Activated naive CD4-positive, alpha-beta T cell treated with anti-CD3 and anti-CD28 coated beads for 36 hours (primary cell): ENCODE measurements around the gene KLF1. TPM values are rescaled to one million over a fixed set of nuclear protein-coding genes. Genes with fewer than 3 reads are reported as not detected.
"Not testable (repeated sequence)": the region's sequence is repeated elsewhere in the genome, so short reads cannot be mapped to it uniquely, and the experiment has no call there.

Experiments
- CTCF ChIA-PET: fragments of 350-600 bp; sonication (Branson Sonifier 250); formaldehyde crosslinking; loops from one replicate; lab custom pipeline; 2021; ENCODE audit warnings: antibody characterized with exemption; lab: Charles Lee
- DNase-seq: peaks from one replicate; pipeline ENCODE4 v3.0.0-alpha.2; 2020
- H3K27ac Mint-ChIP-seq: one replicate; pipeline ENCODE4 v1.8.0; 2021; ENCODE audit warnings: mild to moderate bottlenecking, mixed read lengths
- H3K27me3 Mint-ChIP-seq: one replicate; pipeline ENCODE4 v1.8.0; 2021; ENCODE audit warnings: low read depth, mixed read lengths
- H3K36me3 Mint-ChIP-seq: one replicate; pipeline ENCODE4 v1.8.0; 2021; ENCODE audit warnings: low read depth, mixed read lengths
- H3K4me1 Mint-ChIP-seq: one replicate; pipeline ENCODE4 v1.8.0; 2021; ENCODE audit warnings: low read depth, mixed read lengths
- H3K4me3 Mint-ChIP-seq: one replicate; pipeline ENCODE4 v1.8.0; 2021; ENCODE audit warnings: mild to moderate bottlenecking, moderate library complexity, mixed read lengths
- H3K9me3 Mint-ChIP-seq: one replicate; pipeline ENCODE4 v1.8.0; 2021; ENCODE audit warnings: mixed read lengths
- intact Hi-C: fragments of 100-400 bp; cut with micrococcal nuclease; formaldehyde crosslinking; loops from one replicate; pipeline ENCODE4 v1.15.1; 2023
- total RNA-seq, 2 experiments: library from RNA; stranded (reverse); gene quantifications; one replicate each; pipeline ENCODE4 v1.2.3, GENCODE V29; 2021

KLF1 gene
- total RNA-seq, 2 experiments from 2014 or later, result 0.17 to 0.21 TPM

- DNase-seq, H3K27me3 Mint-ChIP-seq, H3K27ac Mint-ChIP-seq, H3K4me3 Mint-ChIP-seq, H3K36me3 Mint-ChIP-seq, intact Hi-C loops, H3K9me3 Mint-ChIP-seq: not testable (repeated sequence)
- H3K4me1 Mint-ChIP-seq, result peaks cover 37% of the 10 kb centered on the region
- CTCF ChIA-PET, result interaction anchor here (0.8 kb wide), 1 partner anchor 34 kb away, joined by 5 read pairs; no protein-coding TSS in a partner anchor
Measured at GRCh38 chr19:12915860-12916259, 28.9 kb upstream of the KLF1 start.

- peak overlapping the region; percentile 88 for H3K27ac Mint-ChIP-seq
- H3K4me1 Mint-ChIP-seq, result peaks cover 31% of the 10 kb centered on the region
- H3K27me3 Mint-ChIP-seq, result no peaks in the 10 kb centered on the region
- intact Hi-C loops, result no loop called here
- peaks cover 1% of the 10 kb centered on the region for H3K9me3 Mint-ChIP-seq
- peak overlapping the region; percentile 45 for H3K4me3 Mint-ChIP-seq
- CTCF ChIA-PET, result interaction anchor here (1.0 to 2.0 kb wide), 4 partner anchors 10 to 148 kb away, joined by 3 to 8 read pairs (median 6); no protein-coding TSS in a partner anchor
- H3K36me3 Mint-ChIP-seq, result peaks cover 2% of the 10 kb centered on the region
- DNase-seq, result peak; percentile 79
Measured at GRCh38 chr19:12913851-12914690, 27.1 kb upstream of the KLF1 start.

- no peaks in the 10 kb centered on the region for H3K9me3 Mint-ChIP-seq
- H3K36me3 Mint-ChIP-seq, result peaks cover 2% of the 10 kb centered on the region
- CTCF ChIA-PET, result interaction anchor here (0.8 to 2.0 kb wide), 6 partner anchors 14 to 147 kb away, joined by 3 to 8 read pairs (median 5); no protein-coding TSS in a partner anchor
- H3K4me3 Mint-ChIP-seq, result no peak overlapping the region
- H3K27me3 Mint-ChIP-seq, result no peaks in the 10 kb centered on the region
- intact Hi-C loops, result no loop called here
- peaks cover 22% of the 10 kb centered on the region for H3K4me1 Mint-ChIP-seq
- no peak overlapping the region for H3K27ac Mint-ChIP-seq
- no peak for DNase-seq
Measured at GRCh38 chr19:12913011-12913561, 26.1 kb upstream of the KLF1 start.

- H3K9me3 Mint-ChIP-seq, result no peaks in the 10 kb centered on the region
- H3K36me3 Mint-ChIP-seq, result peaks cover 2% of the 10 kb centered on the region
- H3K4me1 Mint-ChIP-seq, result peaks cover 22% of the 10 kb centered on the region
- H3K27me3 Mint-ChIP-seq, result no peaks in the 10 kb centered on the region
- no peak overlapping the region for H3K27ac Mint-ChIP-seq
- no peak overlapping the region for H3K4me3 Mint-ChIP-seq
- CTCF ChIA-PET, result interaction anchor here (0.8 to 2.0 kb wide), 4 partner anchors 14 to 147 kb away, joined by 3 to 7 read pairs (median 4); no protein-coding TSS in a partner anchor
- intact Hi-C loops, result no loop called here
- DNase-seq, result no peak
Measured at GRCh38 chr19:12912571-12912970, 25.6 kb upstream of the KLF1 start.

- no peak overlapping the region for H3K27ac Mint-ChIP-seq
- no peaks in the 10 kb centered on the region for H3K4me1 Mint-ChIP-seq
Measured at GRCh38 chr19:12907166-12907565, 20.2 kb upstream of the KLF1 start.

GRCh38 chr19:12899891-12900518 lies 13.0 kb upstream of the KLF1 start:
- H3K4me3 Mint-ChIP-seq, result no peak overlapping the region
- no peaks in the 10 kb centered on the region for H3K27me3 Mint-ChIP-seq
- no peak overlapping the region for H3K27ac Mint-ChIP-seq
- H3K36me3 Mint-ChIP-seq, result peaks cover 5% of the 10 kb centered on the region
- intact Hi-C loops, result no loop called here
- CTCF ChIA-PET, result interaction anchor here (0.8 to 1.1 kb wide), 2 partner anchors 17 to 162 kb away, joined by 3 read pairs; no protein-coding TSS in a partner anchor
- no peaks in the 10 kb centered on the region for H3K9me3 Mint-ChIP-seq
- H3K4me1 Mint-ChIP-seq, result no peaks in the 10 kb centered on the region
- DNase-seq, result no peak

More at GRCh38 chr19:12907166-12907565, 20.2 kb upstream of the KLF1 start:
- intact Hi-C loops, result no loop called here
- peaks cover 2% of the 10 kb centered on the region for H3K36me3 Mint-ChIP-seq
- H3K9me3 Mint-ChIP-seq, result no peaks in the 10 kb centered on the region
- H3K27me3 Mint-ChIP-seq, result no peaks in the 10 kb centered on the region
- H3K4me3 Mint-ChIP-seq, result no peak overlapping the region
- CTCF ChIA-PET, result interaction anchor here (0.6 to 2.1 kb wide), 4 partner anchors 22 to 149 kb away, joined by 3 to 7 read pairs (median 4); no protein-coding TSS in a partner anchor
- no peak for DNase-seq

GRCh38 chr19:12896460-12896859 lies 9.5 kb upstream of the KLF1 start:
- CTCF ChIA-PET, result interaction anchor here (0.6 to 1.5 kb wide), 2 partner anchors 69 to 81 kb away, joined by 3 to 4 read pairs; no protein-coding TSS in a partner anchor
- H3K27ac Mint-ChIP-seq, result no peak overlapping the region
- H3K9me3 Mint-ChIP-seq, result no peaks in the 10 kb centered on the region
- peaks cover 11% of the 10 kb centered on the region for H3K36me3 Mint-ChIP-seq
- peaks cover 13% of the 10 kb centered on the region for H3K4me1 Mint-ChIP-seq
- no peak for DNase-seq
- intact Hi-C loops, result no loop called here
- H3K27me3 Mint-ChIP-seq, result no peaks in the 10 kb centered on the region
- no peak overlapping the region for H3K4me3 Mint-ChIP-seq

- Mint-ChIP-seq H3K27ac (no peak overlapping the region), H3K4me1 (peaks cover 22% of the 10 kb centered on the region), H3K9me3 (no peaks in the 10 kb centered on the region), H3K27me3 (no peaks in the 10 kb centered on the region), H3K36me3 (peaks cover 11% of the 10 kb centered on the region), H3K4me3 (peak overlapping the region; percentile 43)
- CTCF ChIA-PET, result interaction anchor here (0.6 kb wide), 1 partner anchor 289 kb away, joined by 4 read pairs; no protein-coding TSS in a partner anchor
- DNase-seq, result no peak
- intact Hi-C loops, result no loop called here
Measured at GRCh38 chr19:12893582-12893981, 6.6 kb upstream of the KLF1 start.

- Mint-ChIP-seq H3K9me3 (no peaks in the 10 kb centered on the region), H3K4me1 (peaks cover 22% of the 10 kb centered on the region), H3K27ac (peak overlapping the region; percentile 73), H3K4me3 (peak overlapping the region; percentile 93), H3K36me3 (peaks cover 8% of the 10 kb centered on the region), H3K27me3 (no peaks in the 10 kb centered on the region)
- DNase-seq, result no peak
- intact Hi-C loops, result loop anchor here (1.0 to 2.0 kb wide), 2 partner anchors 27 to 47 kb away; partner anchors contain the start of genes CALR and SYCE2
- CTCF ChIA-PET, result interaction anchor here (0.6 kb wide), 1 partner anchor 61 kb away, joined by 3 read pairs; no protein-coding TSS in a partner anchor
Measured at GRCh38 chr19:12891553-12892021, 4.6 kb upstream of the KLF1 start.

GRCh38 chr19:12890787-12891552 lies 4.0 kb upstream of the KLF1 start, which contains the start of gene GCDH:
Gene GCDH (plus strand): TSS chr19:12891160. CDS start chr19:12891305, 145 bp downstream.
- intact Hi-C loops, result loop anchor here (1.0 to 2.0 kb wide), 2 partner anchors 28 to 47 kb away; partner anchors contain the start of genes CALR and SYCE2
- H3K4me3 Mint-ChIP-seq, result peak within 1 kb of the TSS; percentile 93
- peak; percentile 98 for DNase-seq

GRCh38 chr19:12890299-12890786 lies 3.3 kb upstream of the KLF1 start:
- peaks cover 25% of the 10 kb centered on the region for H3K4me1 Mint-ChIP-seq
- not testable (repeated sequence) for H3K36me3 Mint-ChIP-seq, H3K27me3 Mint-ChIP-seq, H3K9me3 Mint-ChIP-seq, DNase-seq
- intact Hi-C loops, result loop anchor here (2.0 kb wide), 1 partner anchor 28 kb away; the partner anchor contains the start of gene SYCE2
- H3K4me3 Mint-ChIP-seq, result peak overlapping the region; percentile 93
- peak overlapping the region; percentile 73 for H3K27ac Mint-ChIP-seq
- CTCF ChIA-PET, result interaction anchor here (0.6 to 1.9 kb wide), 4 partner anchors 65 to 144 kb away, joined by 3 to 11 read pairs (median 4); no protein-coding TSS in a partner anchor

More at GRCh38 chr19:12890787-12891552, 4.0 kb upstream of the KLF1 start, which contains the start of gene GCDH:
- H3K27me3 Mint-ChIP-seq, result no peaks in the 10 kb centered on the region
- CTCF ChIA-PET, result interaction anchor here (0.6 to 1.9 kb wide), 6 partner anchors 34 to 143 kb away, joined by 3 to 11 read pairs (median 3); no protein-coding TSS in a partner anchor
- peaks cover 25% of the 10 kb centered on the region for H3K4me1 Mint-ChIP-seq
- peaks cover 8% of the 10 kb centered on the region for H3K36me3 Mint-ChIP-seq
- no peaks in the 10 kb centered on the region for H3K9me3 Mint-ChIP-seq
- peak within 1 kb of the TSS; percentile 73 for H3K27ac Mint-ChIP-seq
